GM21619 (cell line): ENCODE data around the gene RHCG.
"Not testable (repeated sequence)": the region's sequence is repeated elsewhere in the genome, so short reads cannot be mapped to it uniquely, and the experiment has no call there.

Experiments used
- ATAC-seq: cut with Tn5 transposase; IDR thresholded peaks from one replicate; pipeline ENCODE4 v1.9.1; 2021; ENCODE audit not compliant: unreplicated experiment

RHCG gene

DNA sequence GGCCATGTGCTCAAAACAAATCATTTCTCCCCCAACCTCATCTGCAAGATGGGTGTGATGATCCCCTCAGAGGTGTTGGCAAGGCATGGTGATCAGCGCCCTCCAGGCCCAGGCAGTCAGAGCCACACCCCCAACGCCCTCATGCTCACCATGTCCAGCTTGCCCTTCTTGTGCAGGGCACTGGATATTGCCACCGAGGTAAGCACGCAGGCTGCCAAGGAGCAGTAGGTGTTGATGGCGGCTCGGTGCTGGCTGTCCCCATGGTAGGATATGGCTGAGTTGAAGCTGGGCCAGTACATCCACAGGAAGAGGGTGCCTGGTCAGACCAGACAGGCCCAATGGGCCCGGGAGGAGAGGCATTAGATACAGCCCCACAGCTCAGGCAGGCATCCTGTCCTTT is 17.2 kb downstream of the RHCG start:
- ATAC-seq, result no peak

GRCh38 chr15:89477411-89478242 is 18.8 kb downstream of the RHCG start:
- ATAC-seq, result no peak

DNA sequence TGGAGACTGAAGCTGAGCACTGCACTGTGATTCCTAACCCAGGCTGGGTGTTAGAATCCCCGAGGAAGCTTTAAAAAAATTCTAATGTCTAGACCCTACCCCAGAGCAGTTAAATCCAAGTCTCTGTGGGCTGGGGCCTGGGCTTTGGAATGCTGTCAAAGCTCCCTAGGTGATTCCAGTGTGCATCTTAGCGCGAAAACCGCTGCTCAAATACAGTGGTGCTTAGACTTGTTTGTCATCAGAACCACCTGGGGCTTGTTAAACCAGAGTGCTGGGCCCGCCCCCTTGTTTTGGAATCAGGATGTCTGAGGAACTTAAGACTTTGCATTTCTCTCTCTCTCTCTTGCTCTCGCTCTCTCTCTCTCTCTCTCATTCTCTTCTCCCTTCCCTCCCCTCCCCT is 20.7 kb downstream of the RHCG start:
- no peak for ATAC-seq

- no peak for ATAC-seq
Measured at GRCh38 chr15:89472785-89473256, 23.6 kb downstream of the RHCG start.

GRCh38 chr15:89469426-89470096 is 26.8 kb downstream of the RHCG start:
- ATAC-seq, result no peak

GRCh38 chr15:89468813-89469212 is 27.6 kb downstream of the RHCG start:
- not testable (repeated sequence) for ATAC-seq

- no peak for ATAC-seq
Measured at GRCh38 chr15:89463113-89463512, 33.3 kb downstream of the RHCG start.

DNA sequence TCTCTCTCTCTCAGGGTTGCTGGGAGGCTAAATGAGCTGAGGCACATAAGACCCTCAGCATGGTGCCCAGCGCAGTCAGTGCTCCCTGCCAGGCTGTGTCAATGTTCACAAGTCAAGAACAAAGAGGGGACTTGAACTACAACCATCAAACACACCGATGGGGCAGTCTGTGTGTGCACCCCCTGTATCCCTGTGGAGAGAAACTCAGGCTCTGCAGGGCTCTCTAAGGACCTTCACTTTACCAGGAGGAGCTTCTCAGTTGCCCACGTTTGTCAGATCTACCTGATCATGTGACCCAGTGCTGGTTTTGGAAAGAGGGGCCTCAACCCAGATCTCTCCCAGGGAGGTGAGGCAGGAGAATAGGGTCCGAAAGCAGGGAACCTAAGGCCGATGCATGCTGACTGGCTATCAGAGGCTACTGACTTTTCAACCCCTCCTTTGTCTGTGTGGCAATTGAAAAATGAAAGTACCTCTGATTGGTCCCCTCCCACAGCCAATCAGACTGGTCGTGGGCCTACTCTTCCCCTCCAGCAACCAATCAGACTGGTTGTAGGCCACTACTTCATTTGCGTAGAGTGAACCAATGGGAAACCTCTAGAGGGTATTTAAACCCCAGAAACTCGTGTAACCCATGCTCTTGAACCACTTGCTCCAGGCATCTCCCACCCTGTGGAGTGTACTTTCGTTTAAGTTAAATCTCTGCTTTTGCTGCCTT is 34.0 kb downstream of the RHCG start:
- ATAC-seq, result no peak

- ATAC-seq, result no peak
Measured at GRCh38 chr15:89461386-89461785, 35.0 kb downstream of the RHCG start.

- no peak for ATAC-seq
Measured at GRCh38 chr15:89460048-89460447, 36.3 kb downstream of the RHCG start.

DNA sequence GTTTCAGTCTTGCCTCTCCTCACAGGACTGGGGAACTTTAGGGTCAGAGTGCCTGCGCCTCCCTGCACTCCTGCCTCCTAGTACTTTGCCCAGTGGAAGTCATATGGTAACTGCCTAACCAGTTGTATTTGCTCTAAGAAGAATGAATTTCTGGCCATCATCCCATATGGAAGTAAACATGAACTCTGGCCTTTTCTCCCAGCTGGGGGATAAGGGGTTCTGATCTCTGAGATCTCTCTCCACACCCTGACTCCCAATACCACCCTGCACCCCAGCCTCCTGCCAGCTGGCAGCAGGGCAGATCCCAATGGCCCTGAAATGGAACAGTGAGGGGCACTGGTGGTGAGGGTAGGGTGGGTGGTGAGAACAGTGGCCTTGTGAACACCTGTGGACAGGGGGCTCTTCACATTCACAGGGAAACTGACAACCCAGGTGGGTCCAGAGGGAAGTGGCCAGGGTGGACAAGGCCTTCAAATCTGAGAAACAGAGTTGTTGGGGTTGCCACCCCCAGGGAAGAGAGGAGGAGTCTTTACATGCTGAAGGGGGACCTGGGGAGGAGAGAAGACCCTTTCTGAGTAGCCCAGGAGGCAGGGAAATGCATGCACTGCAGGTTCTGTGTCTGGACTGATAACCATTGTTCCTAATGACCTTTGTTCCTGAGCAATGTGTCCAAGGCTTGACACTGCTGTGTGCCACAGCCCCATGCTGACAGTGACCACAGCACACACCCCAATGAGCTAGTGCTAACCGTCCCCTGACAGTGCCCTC is 36.9 kb downstream of the RHCG start:
- no peak for ATAC-seq

DNA sequence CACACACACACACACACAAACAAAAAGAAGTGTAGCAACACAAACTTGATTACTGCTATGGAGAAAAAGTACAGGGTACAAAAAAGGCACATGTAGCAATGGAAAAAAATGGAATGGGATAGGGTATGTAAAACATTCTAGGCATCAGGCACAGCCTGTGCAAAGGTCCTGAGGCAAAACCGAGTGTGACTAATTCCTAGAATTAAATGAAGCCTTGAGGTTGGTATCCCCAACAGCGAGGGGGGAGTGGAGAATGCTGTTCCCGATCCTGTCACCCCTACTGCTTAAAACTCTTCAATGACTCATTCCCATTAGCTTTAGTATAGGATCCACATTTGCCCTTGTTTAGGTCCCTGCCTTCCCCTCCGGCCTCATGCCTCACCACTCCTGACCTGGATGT is 37.9 kb downstream of the RHCG start:
- no peak for ATAC-seq

- ATAC-seq, result no peak
Measured at GRCh38 chr15:89457086-89457485, 39.3 kb downstream of the RHCG start.

DNA sequence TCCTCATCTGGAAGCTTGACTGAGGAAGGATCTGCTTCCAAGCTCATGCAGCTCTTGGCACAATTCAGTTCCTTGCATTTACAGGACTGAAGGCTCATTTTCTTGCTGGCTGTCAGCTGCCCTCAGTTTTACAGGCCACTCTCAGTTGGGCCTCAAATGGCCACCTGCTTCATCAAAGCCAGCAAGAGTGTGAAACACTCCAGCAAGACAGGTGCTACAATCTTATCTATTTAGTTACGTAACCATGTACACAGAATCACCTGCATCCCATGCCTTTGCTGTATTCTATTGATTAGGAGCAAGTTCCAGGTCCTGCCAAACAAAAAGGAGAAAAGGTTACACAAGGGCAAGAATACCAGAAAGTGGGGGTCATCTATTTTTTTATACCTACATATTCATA is 40.8 kb downstream of the RHCG start:
- ATAC-seq, result no peak

GRCh38 chr15:89452330-89452836 is 44.0 kb downstream of the RHCG start:
- no peak for ATAC-seq

DNA sequence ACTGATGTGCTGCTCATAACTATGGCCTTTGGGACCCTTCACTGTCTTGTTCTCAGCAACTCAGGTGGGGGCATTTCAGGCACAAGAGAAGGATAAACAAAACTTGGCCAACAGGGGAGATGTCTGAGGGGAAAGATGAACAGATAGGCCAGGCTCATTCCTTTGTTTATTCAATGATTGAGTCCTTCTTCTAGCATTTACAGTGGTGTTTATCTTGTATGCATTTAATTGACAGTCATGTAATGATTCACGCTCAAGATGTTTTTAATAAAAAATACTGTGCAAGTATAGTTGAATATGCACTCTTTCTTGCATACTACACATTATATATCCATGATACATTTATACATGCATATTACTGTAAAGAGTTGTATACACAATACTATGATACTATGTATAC is 44.5 kb downstream of the RHCG start:
- no peak for ATAC-seq

DNA sequence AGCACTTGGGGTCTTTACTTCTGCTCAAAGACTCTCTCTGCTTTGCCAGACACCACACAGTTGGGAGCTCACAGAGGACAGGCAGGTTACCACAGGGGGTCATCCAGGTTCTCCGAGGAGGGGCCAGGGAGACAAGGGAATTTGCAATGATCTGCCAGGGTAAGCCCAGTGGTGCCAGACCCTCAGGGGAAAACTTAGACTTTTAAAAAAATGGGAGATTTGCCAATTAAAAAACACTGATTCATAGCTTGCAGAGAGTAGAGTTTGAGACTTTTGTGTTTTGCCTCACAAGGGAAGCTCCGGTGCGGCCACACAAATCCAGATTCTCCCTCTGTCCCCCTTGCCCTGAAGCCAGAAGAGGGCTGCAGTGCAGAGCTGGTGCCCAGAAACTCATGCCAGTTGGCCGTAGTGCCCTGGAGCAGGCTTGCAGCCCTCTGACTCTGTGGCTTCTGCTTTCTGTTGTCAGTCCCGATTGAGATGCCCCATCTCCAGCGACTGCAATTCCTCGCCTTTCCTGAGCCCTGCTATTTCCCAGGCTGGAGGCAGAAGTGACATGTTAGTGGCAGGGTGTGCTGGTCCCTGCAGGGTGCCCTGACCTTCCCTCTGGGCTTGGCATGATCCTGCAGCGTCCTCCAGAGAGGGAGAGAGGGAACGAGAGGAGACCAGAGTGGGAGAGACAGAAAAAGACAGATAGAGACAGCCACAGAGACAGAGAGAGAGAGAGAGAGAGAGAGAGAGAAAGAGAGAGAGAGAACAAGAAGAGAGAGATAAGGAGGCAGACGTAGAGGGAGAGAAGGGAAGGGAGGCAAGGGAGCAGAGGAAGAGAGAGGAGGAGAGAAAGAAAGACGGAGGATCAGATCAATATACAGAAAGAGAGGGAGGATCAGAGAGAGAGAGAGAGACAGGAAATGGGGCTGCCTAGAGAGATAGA is 46.0 kb downstream of the RHCG start:
- ATAC-seq, result no peak

- no peak for ATAC-seq
Measured at GRCh38 chr15:89448825-89449224, 47.6 kb downstream of the RHCG start.

- ATAC-seq, result no peak
Measured at GRCh38 chr15:89447676-89448075, 48.7 kb downstream of the RHCG start.
